ENCODE measurements around the gene PRAMEF15.
"Not testable (repeated sequence)": the region's sequence is repeated elsewhere in the genome, so short reads cannot be mapped to it uniquely, and the experiment has no call there.

GRCh38 chr1:13298699-13299098, 16.7 kb upstream of the PRAMEF15 start:
- TF ChIP-seq SUZ12 (IDR thresholded peaks at IDR 0.05; ENCODE audit: extremely low read depth, insufficient read depth, insufficient read length); YY1 (IDR thresholded peaks at IDR 0.05; ENCODE audit: insufficient read depth, insufficient read length): not testable (repeated sequence)

Measured in NT2/D1 (cell line).